GM19468 (cell line): Measurements from ENCODE around the gene KLHL26.
"Not testable (repeated sequence)": the region's sequence is repeated elsewhere in the genome, so short reads cannot be mapped to it uniquely, and the experiment has no call there.

Source experiments
- ATAC-seq: cut with Tn5 transposase; IDR thresholded peaks from one replicate; pipeline ENCODE4 v1.9.1; 2021; ENCODE audit warnings: mild to moderate bottlenecking, moderate library complexity, moderate number of reproducible peaks; ENCODE audit not compliant: unreplicated experiment; ENCODE audit errors: extremely low read depth

KLHL26 gene

GRCh38 chr19:18636969-18637629 lies at the start of gene KLHL26:
Gene KLHL26, plus strand, starts transcription at chr19:18637028. Its CDS starts 27 bp downstream, at chr19:18637055.
- ATAC-seq = no peak

- no peak for ATAC-seq
Measured at GRCh38 chr19:18587561-18587960, 49.3 kb upstream of the KLHL26 start.

GRCh38 chr19:18587962-18588610 lies 48.7 kb upstream of the KLHL26 start:
- ATAC-seq = no peak

- ATAC-seq = peak; percentile 47
Measured at GRCh38 chr19:18588611-18589379, 48.0 kb upstream of the KLHL26 start, which contains the start of gene REX1BD. Gene REX1BD, plus strand, starts transcription at chr19:18588798. Its CDS starts 4 bp downstream, at chr19:18588802.

- no peak for ATAC-seq
Measured at GRCh38 chr19:18589380-18590272, 47.2 kb upstream of the KLHL26 start.

GRCh38 chr19:18590273-18591272 lies 46.3 kb upstream of the KLHL26 start:
- ATAC-seq = no peak

GRCh38 chr19:18591735-18592385 lies 45.0 kb upstream of the KLHL26 start:
- ATAC-seq = no peak

GRCh38 chr19:18592732-18593131 lies 44.1 kb upstream of the KLHL26 start:
- not testable (repeated sequence) for ATAC-seq

- no peak for ATAC-seq
Measured at GRCh38 chr19:18593367-18594095, 43.3 kb upstream of the KLHL26 start.

- ATAC-seq = no peak
Measured at GRCh38 chr19:18594096-18594823, 42.6 kb upstream of the KLHL26 start.

- ATAC-seq = no peak
Measured at GRCh38 chr19:18594824-18595373, 41.9 kb upstream of the KLHL26 start.

- no peak for ATAC-seq
Measured at GRCh38 chr19:18595475-18595874, 41.4 kb upstream of the KLHL26 start.

- no peak for ATAC-seq
Measured at GRCh38 chr19:18596752-18597157, 40.1 kb upstream of the KLHL26 start.

GRCh38 chr19:18597809-18598660 lies 38.8 kb upstream of the KLHL26 start:
- ATAC-seq = no peak

- ATAC-seq = no peak
Measured at GRCh38 chr19:18599485-18599884, 37.3 kb upstream of the KLHL26 start.
